Measurements from ENCODE around the gene MND1.
A peak's percentile ranks its signal among the peaks of the same experiment; 100 is the strongest.

The MND1 gene

DNA sequence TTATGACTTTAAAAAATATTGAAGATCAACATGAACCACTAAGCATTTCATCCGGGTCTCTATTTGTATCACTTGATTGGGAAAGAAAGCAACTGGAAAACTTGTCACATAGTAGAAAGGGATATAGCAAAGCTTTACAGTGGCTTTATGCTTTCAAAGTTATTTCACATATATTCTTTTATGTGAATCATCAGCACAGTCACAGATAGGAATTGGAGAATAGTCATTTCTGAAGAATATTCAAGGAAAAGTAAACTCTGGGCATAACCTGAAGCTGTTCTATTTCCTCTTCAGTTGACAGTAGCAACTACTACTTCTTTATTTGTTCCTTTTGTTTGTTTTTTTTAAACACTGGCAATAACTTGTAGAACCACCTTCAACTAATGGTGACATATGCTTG is 50.5 kb downstream of the MND1 start:
- no peaks in the 10 kb centered on the region for H3K9me3 ChIP-seq
- H4K20me1 ChIP-seq = no peaks in the 10 kb centered on the region
- no peak overlapping the region for H3K27ac ChIP-seq
- H3K27me3 ChIP-seq = no peaks in the 10 kb centered on the region
- peaks cover 75% of the 10 kb centered on the region for H3K36me3 ChIP-seq
- H3K4me1 ChIP-seq = no peaks in the 10 kb centered on the region
- H3K4me3 ChIP-seq = no peak overlapping the region
- H3K9ac ChIP-seq = no peak overlapping the region
- H3K4me2 ChIP-seq = no peak overlapping the region
- TF ChIP-seq Cebpa-rat (IDR thresholded peaks at IDR 0.05) = no peak

DNA sequence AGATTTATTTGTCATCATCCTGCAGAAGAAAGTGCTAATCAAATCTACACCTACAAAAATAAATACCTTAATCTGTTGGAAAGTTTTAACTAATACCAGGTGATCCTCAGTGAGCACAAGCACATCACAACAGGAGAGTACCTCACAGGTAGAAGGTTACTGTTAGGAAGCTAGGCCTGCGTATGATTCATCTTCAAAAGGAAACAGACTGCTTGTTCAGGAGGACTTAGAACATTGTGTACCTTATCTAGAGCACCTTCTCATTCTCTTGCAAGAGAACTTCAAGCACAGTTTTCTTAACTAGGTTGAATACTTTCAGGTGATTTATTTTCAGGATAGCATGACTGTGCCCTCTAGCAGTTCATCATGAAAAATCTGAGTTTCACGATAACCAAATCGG is 54.2 kb downstream of the MND1 start:
- Histone ChIP-seq H3K9me3 (peaks cover 13% of the 10 kb centered on the region), H3K4me2 (no peak overlapping the region), H3K36me3 (peaks cover 82% of the 10 kb centered on the region), H3K27ac (no peak overlapping the region), H3K9ac (no peak overlapping the region), H3K27me3 (no peaks in the 10 kb centered on the region), H4K20me1 (no peaks in the 10 kb centered on the region), H3K4me3 (no peak overlapping the region), H3K4me1 (no peaks in the 10 kb centered on the region)
- TF ChIP-seq Cebpa-rat (IDR thresholded peaks at IDR 0.05) = no peak

DNA sequence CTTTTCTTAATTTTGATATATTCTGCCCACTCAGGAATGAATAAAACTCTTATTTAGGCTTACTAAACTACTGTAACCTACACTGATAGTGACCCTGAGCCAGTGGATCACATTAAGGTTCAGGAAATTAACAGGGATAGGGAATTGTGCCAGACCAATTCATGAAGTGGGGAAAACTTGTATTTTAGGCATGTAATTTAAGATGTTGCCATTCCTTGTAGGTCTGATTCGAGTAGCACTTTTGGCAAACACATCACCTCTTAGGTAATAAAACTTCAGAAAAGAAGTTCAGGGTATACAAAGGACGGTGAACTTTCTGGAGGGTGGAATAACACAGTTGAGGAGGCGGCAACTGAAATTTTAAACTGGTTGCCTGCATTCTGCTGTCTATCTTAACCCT is 54.9 kb downstream of the MND1 start:
- Histone ChIP-seq H3K9me3 (peaks cover 15% of the 10 kb centered on the region), H3K4me3 (no peak overlapping the region), H3K4me2 (no peak overlapping the region), H3K9ac (no peak overlapping the region), H3K4me1 (no peaks in the 10 kb centered on the region), H4K20me1 (no peaks in the 10 kb centered on the region), H3K27me3 (no peaks in the 10 kb centered on the region), H3K27ac (no peak overlapping the region), H3K36me3 (peaks cover 80% of the 10 kb centered on the region)
- no peak for TF ChIP-seq Cebpa-rat (IDR thresholded peaks at IDR 0.05)

DNA sequence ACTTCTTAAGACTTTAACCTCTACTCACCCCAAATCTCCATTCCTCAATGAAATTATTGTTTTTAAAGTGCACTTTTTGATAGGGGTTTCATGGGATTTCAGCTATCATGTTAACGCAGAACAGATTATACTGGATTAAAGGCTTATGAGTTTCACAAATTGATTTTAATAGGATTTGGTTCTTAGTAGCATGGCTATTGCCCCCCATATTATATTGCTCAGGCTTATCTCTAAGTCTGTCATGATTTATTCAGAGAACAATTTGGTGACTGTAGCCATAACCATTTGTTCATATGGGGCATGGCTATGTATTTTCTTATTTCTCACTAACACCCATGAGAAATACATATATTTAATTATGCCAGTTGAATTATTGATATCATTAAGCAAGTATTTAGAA is 57.0 kb downstream of the MND1 start:
- no peak overlapping the region for H3K27ac ChIP-seq
- H3K36me3 ChIP-seq = peaks cover 83% of the 10 kb centered on the region
- no peak for TF ChIP-seq Cebpa-rat (IDR thresholded peaks at IDR 0.05)

DNA sequence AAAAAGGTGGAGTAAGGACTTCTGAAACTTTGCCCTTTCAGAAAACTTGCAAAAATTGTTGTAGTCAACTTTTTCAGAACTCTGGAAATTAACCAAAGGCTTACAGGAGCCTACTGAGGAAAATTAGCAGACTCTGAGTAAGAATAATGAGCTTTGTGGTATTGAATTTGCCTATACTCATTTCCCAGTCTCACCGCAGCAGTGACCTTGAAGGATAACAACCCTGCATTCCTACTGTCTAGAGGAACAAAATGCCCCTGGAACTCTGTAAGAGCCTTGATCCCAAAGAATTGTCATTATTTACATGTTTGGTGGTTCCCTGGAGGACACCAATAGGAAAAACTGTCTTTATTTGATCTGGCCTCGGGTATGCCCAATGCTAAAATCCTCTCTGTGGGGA is 57.9 kb downstream of the MND1 start:
- Histone ChIP-seq H3K27ac (no peak overlapping the region), H4K20me1 (no peaks in the 10 kb centered on the region), H3K27me3 (no peaks in the 10 kb centered on the region), H3K9me3 (peaks cover 40% of the 10 kb centered on the region), H3K9ac (no peak overlapping the region), H3K36me3 (peaks cover 87% of the 10 kb centered on the region), H3K4me3 (no peak overlapping the region), H3K4me2 (no peak overlapping the region), H3K4me1 (no peaks in the 10 kb centered on the region)
- no peak for TF ChIP-seq Cebpa-rat (IDR thresholded peaks at IDR 0.05)

More for the DNA sequence above, 57.0 kb downstream of the MND1 start:
- no peaks in the 10 kb centered on the region for H4K20me1 ChIP-seq
- H3K4me2 ChIP-seq = no peak overlapping the region
- no peaks in the 10 kb centered on the region for H3K27me3 ChIP-seq
- H3K9me3 ChIP-seq = peaks cover 32% of the 10 kb centered on the region
- no peak overlapping the region for H3K9ac ChIP-seq
- H3K4me3 ChIP-seq = no peak overlapping the region
- H3K4me1 ChIP-seq = no peaks in the 10 kb centered on the region

DNA sequence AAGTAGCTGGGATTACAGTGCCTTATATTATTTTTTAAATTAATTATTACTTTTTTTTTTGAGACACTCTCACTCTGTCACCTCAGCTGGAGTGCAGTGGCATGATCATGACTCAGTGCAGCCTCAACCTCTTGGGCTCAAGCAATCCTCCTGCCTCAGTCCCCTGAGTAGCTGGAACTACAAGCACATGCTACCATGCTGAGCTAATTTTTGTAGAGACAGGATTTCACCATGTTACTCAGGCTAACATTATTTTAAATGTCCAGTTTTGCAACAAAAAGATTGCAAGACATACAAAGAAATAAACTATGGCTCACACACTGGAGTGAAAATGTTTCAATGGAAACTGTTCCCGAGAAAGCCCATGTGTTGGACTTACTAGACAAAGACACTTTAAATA is 59.2 kb downstream of the MND1 start:
- Histone ChIP-seq H3K9me3 (peaks cover 40% of the 10 kb centered on the region), H4K20me1 (no peaks in the 10 kb centered on the region), H3K9ac (no peak overlapping the region), H3K4me1 (no peaks in the 10 kb centered on the region), H3K4me3 (no peak overlapping the region), H3K4me2 (no peak overlapping the region), H3K36me3 (peaks cover 84% of the 10 kb centered on the region), H3K27me3 (no peaks in the 10 kb centered on the region), H3K27ac (no peak overlapping the region)
- TF ChIP-seq Cebpa-rat (IDR thresholded peaks at IDR 0.05) = no peak

DNA sequence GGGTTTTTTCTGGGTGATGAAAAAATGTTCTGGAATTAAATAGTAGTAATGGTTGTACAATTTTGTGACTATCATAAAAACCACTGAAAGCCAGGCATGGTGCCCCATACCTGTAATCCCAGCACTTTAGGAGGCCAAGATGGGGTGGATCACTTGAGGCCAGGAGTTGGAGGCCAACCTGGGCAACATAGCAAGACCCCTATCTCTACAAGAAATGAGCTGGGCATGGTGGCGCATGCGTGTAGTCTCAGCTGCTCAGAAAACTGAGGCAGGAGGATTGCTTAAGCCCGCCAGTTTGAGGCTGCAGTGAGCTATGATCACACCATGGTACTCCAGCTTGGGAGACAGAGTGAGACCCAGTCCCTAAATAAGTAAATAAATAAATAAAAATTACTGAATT is 63.4 kb downstream of the MND1 start:
- H3K4me1 ChIP-seq = peaks cover 9% of the 10 kb centered on the region; the same call in 1 of the 2 replicates
- no peak overlapping the region for H3K4me3 ChIP-seq
- H3K9me3 ChIP-seq = peaks cover 34% of the 10 kb centered on the region
- H4K20me1 ChIP-seq = no peaks in the 10 kb centered on the region
- H3K4me2 ChIP-seq = no peak overlapping the region
- H3K9ac ChIP-seq = no peak overlapping the region
- no peaks in the 10 kb centered on the region for H3K27me3 ChIP-seq
- H3K36me3 ChIP-seq = peaks cover 66% of the 10 kb centered on the region
- no peak overlapping the region for H3K27ac ChIP-seq
- no peak for TF ChIP-seq Cebpa-rat (IDR thresholded peaks at IDR 0.05)

DNA sequence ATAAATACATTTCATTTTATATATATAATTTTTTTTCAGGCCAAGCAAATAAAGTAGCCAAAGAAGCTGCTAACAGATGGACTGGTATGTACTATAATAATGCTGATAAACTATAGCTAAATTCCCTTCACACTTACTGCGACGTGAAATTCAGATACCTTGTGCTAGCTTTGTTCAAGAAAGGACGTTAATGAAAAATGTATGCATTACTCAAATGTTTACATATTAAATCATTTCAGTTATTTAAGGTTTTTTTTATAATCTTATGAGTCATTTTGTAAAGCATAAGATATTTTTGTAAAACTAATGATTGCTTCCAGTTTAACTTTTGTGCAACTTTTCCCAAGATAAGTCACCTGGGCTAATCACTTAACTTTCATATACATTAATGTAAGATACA is 64.4 kb downstream of the MND1 start:
- H3K9ac ChIP-seq = no peak overlapping the region
- no peaks in the 10 kb centered on the region for H4K20me1 ChIP-seq
- no peaks in the 10 kb centered on the region for H3K27me3 ChIP-seq
- H3K4me3 ChIP-seq = no peak overlapping the region
- TF ChIP-seq Cebpa-rat (IDR thresholded peaks at IDR 0.05) = no peak
- H3K4me2 ChIP-seq = no peak overlapping the region
- peaks cover 65% of the 10 kb centered on the region for H3K36me3 ChIP-seq
- H3K9me3 ChIP-seq = peaks cover 26% of the 10 kb centered on the region
- no peak overlapping the region for H3K27ac ChIP-seq
- H3K4me1 ChIP-seq = peaks cover 16% of the 10 kb centered on the region

DNA sequence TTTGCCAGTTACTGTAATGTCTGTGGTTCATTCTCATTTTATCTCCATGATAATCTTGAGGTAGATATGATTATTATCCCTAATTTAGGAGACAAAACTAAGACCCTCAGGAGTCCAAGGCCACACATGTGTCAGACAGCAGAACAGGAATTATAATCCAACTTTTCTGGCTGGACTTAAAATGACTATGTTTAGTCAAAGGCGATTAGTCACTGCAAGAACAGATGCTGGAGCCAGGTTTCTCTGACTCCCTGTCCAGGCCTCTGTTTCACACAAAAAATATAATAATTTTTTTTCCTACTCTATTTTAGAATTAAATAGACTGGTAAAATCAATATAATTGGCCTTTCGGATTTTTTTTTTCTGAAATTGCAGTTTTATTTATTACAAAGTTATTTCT is 64.9 kb downstream of the MND1 start:
- H3K27ac ChIP-seq = no peak overlapping the region
- no peak overlapping the region for H3K4me2 ChIP-seq

DNA sequence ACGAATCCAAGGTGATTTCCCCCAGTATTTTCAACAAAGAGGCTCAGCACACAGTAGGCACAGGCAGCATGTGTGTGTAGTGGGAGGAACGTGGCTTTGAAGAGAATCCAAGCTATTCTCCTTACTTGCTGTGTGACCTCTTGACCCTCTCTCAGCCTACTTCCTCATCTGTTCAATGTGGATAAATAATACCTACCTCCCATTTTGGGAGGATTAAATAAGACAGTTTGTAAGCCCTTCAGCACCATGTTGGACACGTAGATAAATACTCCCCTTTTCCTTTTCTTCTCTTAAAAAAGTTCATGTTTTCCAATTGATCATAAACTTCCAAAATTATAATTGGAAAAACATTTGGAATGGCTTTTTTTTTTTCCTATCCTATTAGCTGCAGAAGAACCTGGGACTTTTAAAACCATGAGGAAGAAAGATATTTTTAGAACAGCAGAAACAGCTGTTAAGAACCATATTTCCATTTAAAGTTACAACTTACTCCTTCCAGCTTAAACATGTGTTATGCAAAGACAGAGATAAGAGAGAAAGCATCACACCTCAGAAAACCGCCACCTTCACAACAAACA is 65.5 kb downstream of the MND1 start:
- H3K36me3 ChIP-seq = peaks cover 62% of the 10 kb centered on the region
- H3K4me3 ChIP-seq = no peak overlapping the region
- no peak overlapping the region for H3K27ac ChIP-seq
- peak overlapping the region; percentile 22; the same call in 1 of the 2 replicates for H3K4me2 ChIP-seq
- H3K9ac ChIP-seq = no peak overlapping the region
- no peaks in the 10 kb centered on the region for H4K20me1 ChIP-seq
- H3K9me3 ChIP-seq = peaks cover 18% of the 10 kb centered on the region
- TF ChIP-seq Cebpa-rat (IDR thresholded peaks at IDR 0.05) = no peak
- H3K27me3 ChIP-seq = no peaks in the 10 kb centered on the region
- H3K4me1 ChIP-seq = peaks cover 17% of the 10 kb centered on the region

More for the DNA sequence above, 64.9 kb downstream of the MND1 start:
- Histone ChIP-seq H4K20me1 (no peaks in the 10 kb centered on the region), H3K9ac (no peak overlapping the region), H3K9me3 (peaks cover 24% of the 10 kb centered on the region), H3K27me3 (no peaks in the 10 kb centered on the region), H3K4me3 (no peak overlapping the region), H3K4me1 (peaks cover 17% of the 10 kb centered on the region), H3K36me3 (peaks cover 66% of the 10 kb centered on the region)
- TF ChIP-seq Cebpa-rat (IDR thresholded peaks at IDR 0.05) = no peak

DNA sequence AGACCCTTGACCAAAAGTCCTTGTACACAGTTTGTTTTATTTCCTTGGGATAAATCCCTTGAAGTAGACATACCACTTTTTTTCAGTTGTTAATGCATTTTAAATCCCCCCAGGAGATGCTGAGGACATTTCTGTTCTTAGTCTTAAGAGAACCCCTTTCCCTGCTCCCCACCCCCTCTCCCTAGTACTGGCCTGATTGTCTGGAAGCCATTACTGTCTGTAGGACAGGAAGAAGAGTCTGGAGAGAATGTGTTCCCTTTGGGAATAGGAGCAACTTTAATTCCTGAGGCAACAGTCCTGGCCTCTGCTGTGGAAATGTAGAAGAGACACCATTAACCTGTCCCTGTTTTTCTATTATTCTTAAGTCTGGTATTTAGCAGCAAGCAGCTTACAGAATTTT is 69.4 kb downstream of the MND1 start:
- Histone ChIP-seq H3K4me3 (no peak overlapping the region), H4K20me1 (no peaks in the 10 kb centered on the region), H3K36me3 (peaks cover 55% of the 10 kb centered on the region), H3K9me3 (no peaks in the 10 kb centered on the region), H3K27ac (peak overlapping the region; percentile 11; the same call in 1 of the 2 replicates), H3K4me2 (no peak overlapping the region), H3K4me1 (peaks cover 17% of the 10 kb centered on the region), H3K9ac (no peak overlapping the region), H3K27me3 (no peaks in the 10 kb centered on the region)
- TF ChIP-seq Cebpa-rat (IDR thresholded peaks at IDR 0.05) = no peak

Measured in BLaER1 (cell line).